Inferior parietal cortex (tissue), 1 donor: ENCODE measurements around the gene RHOT1.
"Not testable (repeated sequence)": the region's sequence is repeated elsewhere in the genome, so short reads cannot be mapped to it uniquely, and the experiment has no call there.

Source experiments
- DNase-seq: peaks from one replicate; pipeline ENCODE4 v3.0.0-alpha.2; 2016; ENCODE audit errors: extremely low spot score

Gene RHOT1

GRCh38 chr17:32142038-32142856, at the start of gene RHOT1:
Gene RHOT1, plus strand, starts transcription at chr17:32142502. Its CDS starts 191 bp downstream, at chr17:32142693.
- DNase-seq, result peak; percentile 73

- no peak for DNase-seq
These were observed 42.6 kb upstream of the RHOT1 start for GRCh38 chr17:32099686-32100085.

GRCh38 chr17:32100323-32100722, 42.0 kb upstream of the RHOT1 start:
- DNase-seq, result not testable (repeated sequence)

- no peak for DNase-seq
These were observed 41.2 kb upstream of the RHOT1 start for GRCh38 chr17:32100971-32101631.

DNA sequence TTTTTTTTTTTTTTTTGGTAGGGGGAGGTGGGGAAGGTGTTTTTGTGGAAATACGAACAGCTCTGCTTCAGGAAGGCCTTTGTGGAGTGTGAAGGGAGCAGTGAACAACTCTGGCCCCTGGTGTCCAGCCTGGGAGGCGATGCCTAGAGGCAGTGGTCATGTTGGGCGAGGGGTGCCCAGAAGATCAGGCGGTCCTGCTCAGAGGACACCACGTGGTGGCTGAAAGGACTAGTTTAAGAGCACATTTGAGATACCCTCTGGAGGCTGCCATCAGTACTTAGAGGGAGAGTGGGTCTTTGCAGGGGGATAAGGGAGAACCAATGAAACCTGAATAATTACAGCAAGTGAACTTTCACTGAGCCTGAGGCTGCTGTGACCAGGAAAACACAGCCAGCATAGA, 40.1 kb upstream of the RHOT1 start:
- no peak for DNase-seq

GRCh38 chr17:32102646-32103186, 39.6 kb upstream of the RHOT1 start:
- DNase-seq, result no peak

- no peak for DNase-seq
These were observed 38.7 kb upstream of the RHOT1 start for GRCh38 chr17:32103476-32104113.

DNA sequence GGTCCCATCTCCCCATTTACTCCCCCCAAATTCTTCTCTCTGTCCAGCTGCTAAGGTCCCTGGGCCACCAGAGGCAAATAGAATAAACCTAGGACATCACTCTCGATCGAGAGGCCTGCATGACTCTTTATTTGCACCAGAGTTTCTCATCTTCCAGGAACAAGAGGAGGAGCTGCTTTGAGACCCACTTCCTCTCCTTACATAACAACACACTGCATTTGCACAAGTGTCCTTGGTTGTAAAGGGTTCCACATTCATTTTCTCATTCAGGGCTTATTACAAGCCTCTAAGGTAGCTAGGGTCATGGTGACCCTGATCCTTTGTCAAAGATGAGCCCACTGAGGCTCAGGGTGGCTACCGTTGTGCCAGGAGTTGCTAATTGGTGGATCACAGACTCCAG, 38.1 kb upstream of the RHOT1 start:
- no peak for DNase-seq

GRCh38 chr17:32106471-32106981, 35.8 kb upstream of the RHOT1 start:
- not testable (repeated sequence) for DNase-seq

- not testable (repeated sequence) for DNase-seq
These were observed 35.1 kb upstream of the RHOT1 start for GRCh38 chr17:32107194-32107593.

- no peak for DNase-seq
These were observed 31.7 kb upstream of the RHOT1 start for GRCh38 chr17:32110596-32110995.

- DNase-seq, result peak; percentile 62
These were observed 31.0 kb upstream of the RHOT1 start for GRCh38 chr17:32111141-32111771.

DNA sequence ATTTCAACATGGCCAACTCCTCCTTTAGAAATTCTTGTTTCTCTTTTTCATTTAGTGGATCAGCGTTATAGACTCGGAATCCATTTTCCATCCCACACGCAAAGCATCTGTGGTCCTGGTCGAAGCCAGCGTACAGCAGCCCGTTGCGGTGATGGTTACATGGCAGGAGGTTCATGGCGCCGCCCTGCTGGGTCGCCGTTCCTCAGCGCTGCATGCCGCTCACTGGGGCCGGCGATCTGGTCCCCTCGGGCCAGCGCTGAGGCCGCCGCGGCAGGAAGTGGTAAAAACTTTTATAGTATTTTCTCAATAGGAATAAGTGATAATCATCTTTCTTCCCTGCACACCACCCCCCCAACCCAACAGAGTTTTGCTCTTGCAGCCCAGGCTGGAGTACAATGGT, 29.9 kb upstream of the RHOT1 start:
- no peak for DNase-seq

- no peak for DNase-seq
These were observed 27.8 kb upstream of the RHOT1 start for GRCh38 chr17:32114536-32114935.

DNA sequence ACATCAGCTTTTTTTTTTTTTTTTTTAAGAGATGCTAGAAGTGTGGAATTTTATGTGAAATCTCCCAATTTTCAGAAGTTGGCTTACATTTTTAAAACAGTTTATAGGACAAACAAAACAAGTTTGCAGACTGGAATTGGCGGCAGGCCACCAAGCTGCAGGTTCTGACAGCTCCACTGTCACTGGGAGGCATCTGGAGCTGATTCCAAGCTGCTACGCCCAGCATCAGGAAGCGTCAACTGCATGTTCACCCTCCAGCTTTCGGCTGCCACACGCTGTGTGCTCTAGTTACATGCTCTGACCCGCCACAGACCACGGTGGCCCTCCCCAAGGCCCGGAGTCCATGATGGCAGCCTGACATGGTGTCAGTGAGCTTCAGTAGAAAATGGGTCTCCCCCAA, 26.8 kb upstream of the RHOT1 start:
- not testable (repeated sequence) for DNase-seq

DNA sequence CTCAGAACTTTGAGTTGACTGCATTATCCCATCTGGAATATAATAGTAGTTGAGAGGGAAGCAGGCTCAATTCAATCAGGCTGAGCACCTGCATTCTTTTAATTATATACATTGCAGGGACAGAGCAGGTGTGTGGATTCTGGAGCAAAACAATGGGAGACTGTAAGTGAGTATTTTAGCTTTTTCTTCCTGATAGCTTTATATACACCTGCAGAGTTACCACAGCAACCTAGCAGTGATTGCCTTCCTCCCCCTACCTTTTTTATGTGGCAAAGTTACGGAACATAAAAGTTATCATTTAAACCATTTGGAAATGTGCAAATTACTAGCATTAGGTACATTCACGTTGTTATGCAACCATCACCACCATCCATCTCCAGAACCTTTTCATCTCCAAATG, 25.4 kb upstream of the RHOT1 start:
- DNase-seq, result no peak

GRCh38 chr17:32117399-32117798, 24.9 kb upstream of the RHOT1 start:
- DNase-seq, result no peak

DNA sequence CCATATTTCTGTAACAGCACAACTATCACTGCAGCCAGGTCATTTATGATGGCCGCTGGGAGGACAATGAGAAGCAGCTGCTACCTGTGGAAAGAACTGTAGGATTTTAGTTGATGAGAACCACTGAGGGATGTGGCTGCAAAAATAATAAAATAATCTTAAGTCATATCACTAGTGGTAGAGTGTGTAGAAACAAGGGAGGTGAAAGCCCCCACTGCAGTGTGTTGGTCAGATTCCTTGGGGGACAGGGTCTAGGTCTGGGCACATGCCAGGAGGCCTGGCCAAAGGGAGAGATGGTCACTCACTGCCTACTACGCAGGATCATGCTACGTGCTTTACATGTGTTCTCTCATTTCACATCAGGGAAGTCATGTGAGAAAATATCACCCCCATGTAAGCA, 24.2 kb upstream of the RHOT1 start:
- not testable (repeated sequence) for DNase-seq

DNA sequence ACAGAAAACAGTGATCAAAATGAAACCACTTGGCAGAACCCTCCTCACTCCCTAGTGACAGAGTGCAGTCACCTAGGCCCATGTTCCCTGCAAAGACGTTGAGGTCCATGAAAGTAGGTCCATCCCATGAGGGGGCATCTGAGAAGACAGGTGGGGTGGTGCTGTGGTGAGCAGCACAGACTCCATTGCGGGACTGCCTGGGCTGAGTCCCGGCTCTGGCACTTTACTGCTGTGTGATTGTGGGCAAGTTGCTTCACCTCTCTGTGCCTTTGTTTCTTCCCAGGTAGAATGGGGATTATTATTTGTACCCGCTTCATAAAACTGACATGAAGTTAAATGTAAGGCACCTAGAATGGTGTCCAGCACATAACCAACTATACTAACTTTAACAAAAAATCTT, 23.5 kb upstream of the RHOT1 start:
- no peak for DNase-seq

DNA sequence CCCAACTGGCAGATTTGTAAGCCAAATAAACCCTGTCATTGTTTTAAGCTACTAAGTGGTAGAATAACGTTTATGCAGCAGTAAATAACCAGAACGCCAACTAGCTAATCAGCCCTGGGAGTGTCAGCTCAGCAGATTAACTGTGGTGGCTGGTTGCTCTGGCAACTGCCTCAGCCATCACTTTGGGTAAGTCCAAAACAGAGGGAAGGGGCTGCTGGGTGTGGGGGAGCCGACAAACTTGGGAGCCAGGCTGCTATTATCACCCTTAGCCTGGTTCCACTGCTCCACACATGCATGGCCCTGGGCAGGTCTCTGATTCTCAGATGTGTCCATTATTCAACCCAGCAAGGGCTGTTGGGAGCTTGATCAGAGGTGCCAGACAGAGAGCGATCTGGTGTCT, 22.2 kb upstream of the RHOT1 start:
- no peak for DNase-seq

DNA sequence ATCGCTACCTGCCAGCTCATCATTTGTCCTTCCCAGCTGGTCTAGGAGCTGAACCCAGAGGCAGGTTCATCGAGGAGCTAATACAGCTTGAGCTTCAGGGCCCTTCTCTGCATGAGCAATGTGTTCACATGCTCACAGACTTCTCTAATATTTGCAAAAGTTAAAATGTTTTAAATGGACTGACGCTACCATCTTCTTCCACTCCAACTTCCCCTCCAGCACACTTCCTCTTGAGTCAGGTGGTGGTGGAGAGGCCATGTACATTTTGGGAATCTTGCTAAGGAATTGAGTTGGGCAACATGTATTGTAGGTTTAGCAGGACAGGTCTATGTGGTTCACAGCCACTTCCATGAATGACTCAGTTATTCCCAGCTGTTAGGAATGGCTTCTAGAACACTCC, 21.6 kb upstream of the RHOT1 start:
- DNase-seq, result no peak

- no peak for DNase-seq
These were observed 18.5 kb upstream of the RHOT1 start for GRCh38 chr17:32123782-32124181.
